ENCODE data around the gene KCNQ5.

GRCh38 chr6:72954716-72955115 is 332.9 kb downstream of the KCNQ5 start:
- TF ChIP-seq POLR2AphosphoS5 (IDR thresholded peaks at IDR 0.05; ENCODE audit: borderline replicate concordance, low read depth, low read length): no peak
- no peak for TF ChIP-seq EZH2 (IDR thresholded peaks at IDR 0.05)
- TF ChIP-seq FOXP2 (optimal IDR thresholded peaks at IDR 0.05; ENCODE audit: control extremely low read depth, extremely low read length, insufficient read depth): no peak
